B cell (primary cell): Measurements from ENCODE around the gene ZNF428.

ENCODE experiments used
- CTCF ChIP-seq: fragments of 200-600 bp; IDR thresholded peaks from one replicate; pipeline ENCODE4 v1.8.0; 2022; ENCODE audit warnings: antibody characterized with exemption, mild to moderate bottlenecking
- EZH2 ChIP-seq: IDR thresholded peaks from 2 replicates; pipeline ENCODE4 v1.6.1; 2012; ENCODE audit warnings: borderline replicate concordance, low read depth, mild to moderate bottlenecking, moderate library complexity, low read length; ENCODE audit not compliant: insufficient read depth, poor library complexity, severe bottlenecking

GRCh38 chr19:43589678-43590077 is 29.8 kb downstream of the ZNF428 start:
- no peak for TF ChIP-seq CTCF
- no peak for TF ChIP-seq EZH2
